GM23248 (cell line): ENCODE data around the gene ZNF787. TPM values are rescaled to one million over a fixed set of nuclear protein-coding genes. Genes with fewer than 3 reads are reported as not detected.

Experiments used
- DNase-seq: peaks from one replicate; pipeline ENCODE4 v3.0.0-alpha.2; 2015
- H2AFZ ChIP-seq: fragments of 200-600 bp; sonication (generic); 2 replicates; pipeline ENCODE4 v1.6.1; 2016; ENCODE audit warnings: antibody characterized with exemption
- H3F3A ChIP-seq: fragments of 200-600 bp; sonication (generic); 2 replicates; pipeline ENCODE4 v1.6.1; 2016; ENCODE audit warnings: mild to moderate bottlenecking, antibody characterized with exemption, mixed run types; ENCODE audit not compliant: insufficient read depth
- H3K27ac ChIP-seq: fragments of 200-600 bp; sonication (generic); 2 replicates; pipeline ENCODE4 v1.5.1; 2016; ENCODE audit warnings: mild to moderate bottlenecking
- H3K27me3 ChIP-seq: fragments of 200-600 bp; sonication (generic); replicated peaks from 2 replicates; pipeline ENCODE4 v1.6.1; 2016; ENCODE audit warnings: mild to moderate bottlenecking; ENCODE audit not compliant: insufficient read depth
- H3K36me3 ChIP-seq: fragments of 200-600 bp; sonication (generic); 2 replicates; pipeline ENCODE4 v1.6.1; 2016; ENCODE audit warnings: low read depth, mild to moderate bottlenecking
- H3K4me1 ChIP-seq: fragments of 200-600 bp; sonication (generic); 2 replicates; pipeline ENCODE4 v1.6.1; 2016; ENCODE audit warnings: mild to moderate bottlenecking; ENCODE audit not compliant: insufficient read depth
- H3K4me2 ChIP-seq: fragments of 200-600 bp; sonication (generic); one replicate; pipeline ENCODE4 v1.6.1; 2016; ENCODE audit warnings: mild to moderate bottlenecking; ENCODE audit not compliant: unreplicated experiment
- H3K4me3 ChIP-seq: fragments of 200-600 bp; sonication (generic); 2 replicates; pipeline ENCODE4 v1.5.1; 2016; ENCODE audit warnings: mild to moderate bottlenecking
- H3K79me2 ChIP-seq: fragments of 200-600 bp; sonication (generic); 2 replicates; pipeline ENCODE4 v1.6.1; 2016; ENCODE audit warnings: mild to moderate bottlenecking; ENCODE audit not compliant: insufficient read depth
- H3K9ac ChIP-seq: fragments of 200-600 bp; sonication (generic); 2 replicates; pipeline ENCODE4 v1.6.1; 2016; ENCODE audit warnings: mild to moderate bottlenecking
- H3K9me2 ChIP-seq: fragments of 200-600 bp; sonication (generic); 2 replicates; pipeline ENCODE4 v1.6.1; 2016; ENCODE audit warnings: mixed run types, mild to moderate bottlenecking, moderate library complexity; ENCODE audit not compliant: insufficient read depth
- H3K9me3 ChIP-seq: fragments of 200-600 bp; sonication (generic); one replicate; pipeline ENCODE4 v1.6.1; 2017; ENCODE audit warnings: low read depth
- H4K20me1 ChIP-seq: fragments of 200-600 bp; sonication (generic); 2 replicates; pipeline ENCODE4 v1.6.0; 2016; ENCODE audit not compliant: insufficient read depth
- EZH2 ChIP-seq: fragments of 200-600 bp; sonication (generic); IDR thresholded peaks from 2 replicates; pipeline ENCODE4 v1.6.1; 2018; ENCODE audit warnings: antibody characterized with exemption, mild to moderate bottlenecking; ENCODE audit not compliant: insufficient read depth, poor library complexity, severe bottlenecking
- EZH2phosphoT487 ChIP-seq: fragments of 200-600 bp; sonication (generic); IDR thresholded peaks from 2 replicates; pipeline ENCODE4 v1.6.1; 2018; ENCODE audit warnings: antibody characterized with exemption, moderate library complexity, mild to moderate bottlenecking, low read depth; ENCODE audit not compliant: insufficient read depth
- WGBS, 2 experiments: methylation state at CpG; one replicate each; pipeline ENCODE4 v1.1.6; 2015 to 2017; ENCODE audit warnings: low lambda C conversion rate in 2 of 2, low coverage in 1 of 2; ENCODE audit errors: missing lambda C conversion rate in 2 of 2; 5-methylcytosine and 5-hydroxymethylcytosine counted together
- in situ Hi-C: fragments of 300-500 bp; cut with MboI; formaldehyde crosslinking; loops from 2 replicates; pipeline ENCODE4 v1.15.0; 2020
- polyA plus RNA-seq: library from polyadenylated mRNA; unstranded; fragments of >200 nt; fragmentation: Nextera tagmentation; extraction: Ambion mirVana; gene quantifications from 2 replicates; pipeline ENCODE4 v1.2.1, GENCODE V29; 2016
- total RNA-seq: library from RNA; depleted of rRNA; stranded (reverse); fragments of >200 nt; shearing (Covaris generic); gene quantifications from 2 replicates; pipeline ENCODE4 v1.2.3, GENCODE V29; 2014

The ZNF787 gene
- total and polyA plus RNA-seq, 2 experiments from 2014 or later: 1.5 to 19.5 TPM

DNA sequence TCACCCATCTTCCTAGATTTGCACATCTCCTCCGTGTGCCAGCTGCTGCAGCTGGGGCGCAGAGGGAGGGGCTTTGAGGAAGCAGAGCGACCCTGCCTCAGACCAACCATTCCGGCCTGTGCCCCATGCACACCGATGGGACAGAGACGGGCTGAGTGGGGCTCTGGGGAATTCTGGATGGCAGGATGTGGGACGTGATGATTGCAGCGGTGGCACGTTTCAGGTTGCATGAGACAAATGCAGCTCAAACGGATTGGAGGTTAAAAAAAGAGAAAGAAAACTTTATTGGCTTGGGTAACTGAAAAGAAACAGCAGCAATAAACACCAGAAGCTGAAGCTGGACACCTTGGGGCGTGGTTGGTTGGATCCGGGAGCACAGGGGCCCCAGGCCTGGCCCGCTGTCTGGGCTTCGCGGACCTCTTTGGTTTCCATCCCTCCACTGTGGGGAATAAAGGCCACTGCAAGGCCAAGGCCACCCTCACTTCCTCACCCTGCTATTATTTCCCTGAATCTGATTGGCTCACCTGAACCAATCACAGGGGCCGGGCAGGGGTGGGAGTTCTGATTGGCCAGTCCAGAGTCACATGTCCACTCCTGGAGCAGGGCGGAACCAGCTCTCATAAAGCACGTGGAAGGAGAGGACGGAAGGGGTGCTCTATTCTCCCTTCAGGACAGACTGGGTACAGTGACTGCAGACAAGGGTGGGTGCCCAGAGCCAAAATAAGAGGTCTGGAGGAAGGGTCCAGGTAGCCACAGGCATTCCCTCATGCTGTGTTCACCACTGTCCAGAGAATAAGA lies 6.1 kb upstream of the ZNF787 start:
- H3K4me3 ChIP-seq: no peak overlapping the region
- H3K9ac ChIP-seq: no peak overlapping the region
- H2AFZ ChIP-seq: no peak overlapping the region
- no peaks in the 10 kb centered on the region for H3K4me1 ChIP-seq
- no peak overlapping the region for H3K4me2 ChIP-seq
- no peaks in the 10 kb centered on the region for H3K9me3 ChIP-seq
- H3K27me3 ChIP-seq: no peaks in the 10 kb centered on the region
- peaks cover 2% of the 10 kb centered on the region; the same call in 1 of the 2 replicates for H3F3A ChIP-seq
- WGBS, 2 experiments: 71 to 73% methylated on average over 19 of the region's 19 CpGs
- no peaks in the 10 kb centered on the region for H3K9me2 ChIP-seq
- H3K27ac ChIP-seq: no peak overlapping the region
- in situ Hi-C loops: no loop called here
- H4K20me1 ChIP-seq: no peaks in the 10 kb centered on the region
- H3K79me2 ChIP-seq: no peaks in the 10 kb centered on the region
- no peaks in the 10 kb centered on the region for H3K36me3 ChIP-seq
- TF ChIP-seq EZH2 (no peak), EZH2phosphoT487 (no peak)
- DNase-seq: no peak

DNA sequence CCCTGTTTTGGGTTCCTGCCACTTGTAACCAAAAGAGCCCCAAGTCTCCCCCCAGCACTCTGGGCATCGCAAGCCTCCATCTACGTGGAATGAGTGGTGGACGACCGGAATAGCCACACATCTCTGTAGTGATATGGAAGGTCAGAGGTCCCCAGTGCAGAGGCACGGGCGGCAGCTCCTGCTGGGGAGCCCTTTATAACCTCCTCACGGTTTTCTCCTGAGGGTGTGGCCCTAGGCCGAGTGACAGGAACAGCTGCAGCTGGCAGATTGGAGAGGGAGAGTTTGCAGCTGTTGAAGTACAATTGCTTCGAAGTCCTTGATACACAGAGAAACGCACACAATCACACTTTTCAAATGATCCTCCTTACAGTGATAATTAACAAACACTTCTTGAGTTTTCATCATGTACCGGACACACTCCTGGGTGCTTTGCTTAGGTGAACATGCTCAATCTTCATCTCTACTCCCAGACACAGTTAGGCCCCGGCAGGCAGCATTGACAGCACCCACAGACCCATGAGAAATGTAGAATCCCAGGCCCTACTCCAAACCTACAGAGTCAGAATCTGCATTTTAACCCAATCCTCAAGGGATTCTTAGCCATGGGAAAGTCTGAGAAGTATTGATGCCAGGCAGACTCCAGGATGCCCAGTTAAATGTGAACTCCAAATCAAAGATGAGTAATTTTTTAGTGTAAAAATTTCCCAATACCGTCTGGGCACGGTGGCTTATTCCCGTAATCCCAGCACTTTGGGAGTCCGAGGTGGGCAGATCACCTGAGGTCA lies 4.9 kb upstream of the ZNF787 start:
- Histone ChIP-seq H3K4me2 (no peak overlapping the region), H3K9ac (no peak overlapping the region), H3K27ac (no peak overlapping the region), H3K36me3 (no peaks in the 10 kb centered on the region), H3K79me2 (no peaks in the 10 kb centered on the region), H3K9me2 (no peaks in the 10 kb centered on the region), H3K27me3 (no peaks in the 10 kb centered on the region), H3F3A (peaks cover 8% of the 10 kb centered on the region; the same call in 1 of the 2 replicates), H3K4me3 (no peak overlapping the region), H2AFZ (no peak overlapping the region; the same call in 1 of the 2 replicates), H3K9me3 (no peaks in the 10 kb centered on the region), H4K20me1 (no peaks in the 10 kb centered on the region), H3K4me1 (no peaks in the 10 kb centered on the region)
- no peak for DNase-seq
- 59 to 62% methylated on average over 16 of the region's 16 CpGs for WGBS, 2 experiments
- no peak for TF ChIP-seq EZH2phosphoT487
- TF ChIP-seq EZH2: no peak
- in situ Hi-C loops: no loop called here

DNA sequence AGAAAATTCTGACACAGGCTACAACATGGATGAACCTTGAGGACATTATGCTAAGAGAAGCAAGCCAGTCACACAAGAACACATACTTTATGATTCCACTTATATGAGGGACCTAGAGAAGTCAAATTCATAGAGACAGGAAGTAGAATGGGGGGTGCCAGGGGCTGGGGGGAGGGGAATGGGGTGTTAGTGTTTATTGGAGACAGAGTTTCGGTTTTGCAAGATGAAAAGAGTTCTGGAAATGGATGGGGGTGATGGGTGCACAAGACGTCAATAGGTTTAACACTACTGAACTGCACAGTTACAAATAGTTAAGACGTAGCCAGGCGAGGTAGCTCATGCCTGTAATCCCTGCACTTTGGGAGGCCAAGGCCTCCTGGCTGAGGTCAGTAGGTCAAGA lies 3.5 kb upstream of the ZNF787 start:
- in situ Hi-C loops: no loop called here
- H3K4me2 ChIP-seq: no peak overlapping the region
- H3K79me2 ChIP-seq: peaks cover 9% of the 10 kb centered on the region
- H3K36me3 ChIP-seq: no peaks in the 10 kb centered on the region
- no peaks in the 10 kb centered on the region for H3K27me3 ChIP-seq
- peaks cover 2% of the 10 kb centered on the region; the same call in 1 of the 2 replicates for H3K4me1 ChIP-seq
- TF ChIP-seq EZH2 (no peak), EZH2phosphoT487 (no peak)
- peaks cover 8% of the 10 kb centered on the region; the same call in 1 of the 2 replicates for H3F3A ChIP-seq
- H3K4me3 ChIP-seq: no peak overlapping the region
- H3K27ac ChIP-seq: no peak overlapping the region
- DNase-seq: no peak
- no peaks in the 10 kb centered on the region for H4K20me1 ChIP-seq
- 60 to 70% methylated on average over 4 of the region's 4 CpGs for WGBS, 2 experiments
- no peak overlapping the region for H3K9ac ChIP-seq
- no peaks in the 10 kb centered on the region for H3K9me2 ChIP-seq
- no peak overlapping the region for H2AFZ ChIP-seq
- H3K9me3 ChIP-seq: no peaks in the 10 kb centered on the region

DNA sequence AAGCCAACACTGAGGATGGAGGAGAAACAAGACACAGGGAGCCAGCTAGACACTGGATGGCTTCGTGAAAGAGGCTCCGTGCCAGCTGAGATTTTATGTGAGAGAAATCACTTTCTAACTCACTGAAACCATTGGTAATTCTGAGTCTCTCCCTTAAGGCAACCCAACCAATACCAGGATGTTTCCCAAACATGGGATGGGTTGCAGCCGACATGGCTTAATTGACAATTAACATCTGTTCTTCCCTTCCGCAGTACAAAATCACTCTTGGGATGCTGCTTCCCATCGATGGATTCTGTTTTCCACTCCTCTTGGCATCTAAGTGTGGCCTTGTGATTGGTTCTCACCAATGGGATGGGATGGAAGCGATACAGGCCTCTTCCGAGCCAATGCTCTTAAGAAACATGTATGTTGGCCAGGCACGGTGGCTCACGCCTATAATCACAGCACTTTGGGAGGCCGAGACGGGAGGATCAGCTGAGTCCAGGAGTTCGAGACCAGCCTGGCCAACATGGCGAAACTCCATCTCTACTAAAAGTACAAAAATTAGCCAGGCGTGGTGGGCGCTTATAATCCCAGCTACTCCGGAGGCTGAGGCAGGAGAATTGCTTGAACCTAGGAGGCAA lies 2.3 kb upstream of the ZNF787 start:
- WGBS, 2 experiments: 74 to 75% methylated on average over 16 of the region's 16 CpGs
- H3K4me2 ChIP-seq: no peak overlapping the region

More for the DNA sequence above, 2.3 kb upstream of the ZNF787 start:
- Histone ChIP-seq H2AFZ (no peak overlapping the region), H3K4me1 (peaks cover 12% of the 10 kb centered on the region), H3K4me3 (no peak overlapping the region), H3F3A (peaks cover 8% of the 10 kb centered on the region; the same call in 1 of the 2 replicates), H3K79me2 (peaks cover 21% of the 10 kb centered on the region), H3K9ac (no peak overlapping the region), H3K9me3 (no peaks in the 10 kb centered on the region), H3K36me3 (no peaks in the 10 kb centered on the region), H3K27ac (no peak overlapping the region), H3K27me3 (no peaks in the 10 kb centered on the region), H3K9me2 (no peaks in the 10 kb centered on the region), H4K20me1 (no peaks in the 10 kb centered on the region)
- in situ Hi-C loops: no loop called here
- TF ChIP-seq EZH2 (no peak), EZH2phosphoT487 (no peak)
- DNase-seq: no peak
